CD4-positive, alpha-beta T cell treated with Interleukin-21 for 1 hour (primary cell): ENCODE results near the gene BBS12.
"Not testable (repeated sequence)": the region's sequence is repeated elsewhere in the genome, so short reads cannot be mapped to it uniquely, and the experiment has no call there.

Experiments used
- DNase-seq: peaks from one replicate; pipeline ENCODE4 v3.0.0-alpha.2; 2020

The BBS12 gene

GRCh38 chr4:122766353-122766705 lies 33.8 kb downstream of the BBS12 start:
- no peak for DNase-seq

DNA sequence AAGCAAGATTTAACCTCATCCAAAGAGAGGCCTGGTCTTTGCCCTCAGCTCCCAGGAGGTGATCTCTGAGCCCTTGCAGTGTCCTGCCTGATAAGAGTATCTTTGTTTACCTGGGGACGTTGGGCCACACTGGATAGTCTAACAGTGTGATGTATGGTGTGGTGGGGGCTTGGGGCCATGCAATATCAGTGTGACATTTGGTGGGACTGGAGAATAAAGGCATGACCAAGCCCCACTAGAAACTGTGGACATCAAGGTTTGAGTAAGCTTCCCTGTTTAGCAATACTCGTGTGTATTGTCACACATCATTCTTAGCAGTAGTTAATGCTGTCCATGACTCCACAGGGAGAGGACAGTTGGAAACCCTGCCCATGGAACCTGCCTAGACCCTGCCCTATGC lies 34.4 kb downstream of the BBS12 start:
- DNase-seq: no peak

GRCh38 chr4:122771724-122772123 lies 39.2 kb downstream of the BBS12 start:
- no peak for DNase-seq

DNA sequence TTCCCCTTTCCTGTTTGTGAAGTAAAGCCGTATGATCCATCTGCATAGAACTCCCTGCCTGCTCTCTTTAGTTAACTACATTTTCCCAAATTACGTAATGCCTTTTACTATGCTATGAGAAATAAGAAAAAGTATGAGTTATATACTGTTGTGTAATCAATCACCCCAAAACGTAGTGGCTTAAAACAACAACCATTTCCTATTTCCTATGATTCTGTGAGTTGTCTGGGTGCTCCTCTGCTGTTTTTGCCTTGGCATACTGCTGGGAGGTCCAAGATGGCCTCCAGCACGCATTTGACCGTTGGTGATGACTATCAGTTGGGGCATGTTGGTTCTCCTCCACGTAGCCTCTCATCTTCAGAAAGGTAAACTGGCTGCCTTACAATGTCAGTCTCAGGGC lies 39.8 kb downstream of the BBS12 start:
- no peak for DNase-seq

DNA sequence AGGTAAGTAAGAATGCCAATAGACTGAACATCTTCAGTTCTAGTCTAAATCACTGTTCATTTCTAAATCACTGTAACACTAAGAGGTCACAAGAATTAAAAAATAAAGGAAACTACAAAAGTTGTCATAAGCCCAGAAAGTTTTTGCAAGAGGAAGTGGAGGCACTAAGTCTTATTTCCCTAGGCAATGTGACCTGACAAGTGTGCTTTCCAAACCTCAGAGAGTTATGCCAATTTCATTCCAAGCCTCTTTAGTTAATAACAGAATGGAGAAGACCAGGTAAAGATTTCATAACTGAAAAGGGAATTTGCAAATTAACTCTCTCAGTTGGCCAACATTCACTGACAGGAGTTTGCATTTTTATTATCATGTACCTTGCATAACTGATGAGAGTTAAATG lies 40.5 kb downstream of the BBS12 start:
- no peak for DNase-seq

GRCh38 chr4:122775039-122775438 lies 42.5 kb downstream of the BBS12 start:
- no peak for DNase-seq

DNA sequence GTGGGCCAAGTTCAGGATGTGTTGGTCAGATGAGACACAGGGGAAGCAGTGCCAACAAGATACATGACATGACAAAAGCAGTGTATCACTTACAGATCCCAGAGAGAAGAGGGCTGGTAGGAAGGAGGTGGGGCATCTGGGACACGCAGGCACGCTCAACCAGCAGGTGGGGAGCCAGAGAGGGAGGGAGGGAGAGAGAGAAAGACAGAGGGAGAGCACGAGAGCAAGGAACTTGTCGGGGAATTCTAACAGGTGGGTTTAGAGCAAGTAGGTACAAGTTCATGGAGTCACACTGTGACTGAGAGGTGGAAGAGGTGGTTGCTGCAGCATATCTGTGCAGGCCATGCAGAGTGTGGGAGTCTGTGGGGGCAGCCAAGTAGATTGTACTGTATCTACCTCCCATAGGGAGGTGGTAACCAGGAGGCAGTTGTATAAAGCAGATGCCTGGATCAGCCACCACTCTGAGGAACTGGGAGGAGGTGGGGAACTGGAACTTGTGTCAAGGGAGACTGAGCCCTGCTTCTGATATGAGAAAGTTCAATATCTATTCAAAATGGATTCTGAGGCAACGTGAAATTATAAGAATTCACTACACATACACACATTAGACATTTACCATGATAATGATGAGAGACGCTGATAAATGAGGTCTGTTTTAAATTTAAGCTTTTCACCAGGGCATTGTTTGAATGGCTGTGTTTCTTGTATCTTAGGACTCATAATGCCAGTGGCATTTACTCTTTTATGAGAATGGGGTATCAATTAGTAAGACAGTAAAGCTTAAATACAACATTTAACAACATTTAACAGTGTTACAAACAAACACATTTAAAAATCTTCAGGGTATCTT lies 43.7 kb downstream of the BBS12 start:
- no peak for DNase-seq

DNA sequence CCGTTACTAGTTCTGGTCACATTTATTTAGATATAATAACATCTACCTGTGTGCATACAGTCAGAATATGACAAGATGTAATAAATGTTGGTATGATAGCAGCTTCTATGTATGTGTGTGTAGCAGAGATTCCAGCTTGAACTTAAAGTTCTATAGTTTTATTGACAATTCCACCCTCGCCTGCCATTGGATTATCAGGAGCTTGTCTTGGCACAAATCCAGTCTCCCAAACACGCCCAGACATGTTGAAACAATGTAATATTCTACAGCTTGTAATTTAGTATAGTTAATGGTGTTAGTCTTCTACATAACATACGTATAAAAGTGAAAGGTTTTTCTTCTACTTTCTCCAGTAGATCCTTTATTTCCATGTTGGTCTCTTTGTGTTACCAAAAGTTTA lies 44.4 kb downstream of the BBS12 start:
- no peak for DNase-seq

DNA sequence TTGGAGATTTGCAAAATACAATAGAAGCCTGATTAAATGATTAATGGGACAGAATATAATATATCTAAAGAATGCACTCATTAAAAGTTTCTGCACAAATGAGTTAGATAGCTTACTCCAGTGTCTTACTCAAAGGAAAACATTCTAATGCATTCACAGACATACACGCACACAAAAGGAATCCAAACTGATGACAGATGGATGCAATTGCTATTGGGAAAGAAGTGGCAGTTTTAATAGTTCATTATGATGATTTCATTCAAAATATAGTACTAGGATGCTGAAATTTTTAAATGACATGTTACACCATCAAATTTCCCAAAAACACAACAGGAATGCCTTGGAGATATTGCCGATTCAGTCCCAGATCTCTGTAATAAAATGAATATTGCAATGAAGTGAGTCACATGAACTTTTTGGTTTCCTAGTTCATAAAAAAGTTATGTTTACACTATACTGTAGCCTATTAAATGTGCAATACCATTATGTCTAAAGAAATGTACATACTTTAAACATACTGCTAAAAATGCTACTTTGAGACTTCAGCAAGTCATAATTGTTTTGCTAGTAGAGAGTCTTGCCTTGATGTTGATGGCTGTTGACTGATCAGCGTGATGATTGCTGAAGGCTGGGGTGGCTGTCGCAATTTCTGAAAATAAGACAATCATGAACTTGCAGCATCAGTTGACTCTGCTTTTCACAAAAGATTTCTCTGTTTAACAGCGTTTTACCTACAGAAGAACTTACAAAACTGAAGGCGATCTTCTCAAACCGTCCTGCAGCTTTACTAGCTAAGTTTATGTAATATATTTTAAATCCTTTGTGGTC lies 45.6 kb downstream of the BBS12 start:
- DNase-seq: no peak

- no peak for DNase-seq
Observed at GRCh38 chr4:122781486-122781885, 49.0 kb downstream of the BBS12 start.

GRCh38 chr4:122783301-122784215 lies 51.1 kb downstream of the BBS12 start:
- no peak for DNase-seq

GRCh38 chr4:122784261-122784660 lies 51.8 kb downstream of the BBS12 start:
- DNase-seq: no peak

- no peak for DNase-seq
Observed at GRCh38 chr4:122785099-122785498, 52.6 kb downstream of the BBS12 start.

DNA sequence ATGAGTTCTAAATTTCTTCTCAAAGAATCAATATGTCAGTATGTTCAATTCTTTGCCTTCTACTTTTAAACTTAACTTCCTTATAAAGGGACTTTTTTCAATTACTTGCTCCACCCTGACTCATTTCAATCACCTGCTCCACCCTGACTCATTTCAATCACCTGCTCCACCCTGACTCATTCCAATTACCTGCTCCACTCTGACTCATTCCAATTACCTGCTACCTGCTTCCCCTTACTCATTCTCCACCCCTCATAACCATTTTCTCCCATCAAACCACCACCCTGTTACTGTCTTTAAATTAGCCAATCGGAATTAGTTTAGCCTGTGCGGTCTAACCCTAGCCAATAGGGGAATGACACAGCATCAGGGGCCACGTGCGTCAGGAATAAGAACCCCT lies 53.8 kb downstream of the BBS12 start:
- DNase-seq: not testable (repeated sequence)

- DNase-seq: not testable (repeated sequence)
Observed at GRCh38 chr4:122786920-122787319, 54.4 kb downstream of the BBS12 start.

- no peak for DNase-seq
Observed at GRCh38 chr4:122787940-122788339, 55.4 kb downstream of the BBS12 start.

GRCh38 chr4:122788935-122789334 lies 56.4 kb downstream of the BBS12 start:
- DNase-seq: no peak

DNA sequence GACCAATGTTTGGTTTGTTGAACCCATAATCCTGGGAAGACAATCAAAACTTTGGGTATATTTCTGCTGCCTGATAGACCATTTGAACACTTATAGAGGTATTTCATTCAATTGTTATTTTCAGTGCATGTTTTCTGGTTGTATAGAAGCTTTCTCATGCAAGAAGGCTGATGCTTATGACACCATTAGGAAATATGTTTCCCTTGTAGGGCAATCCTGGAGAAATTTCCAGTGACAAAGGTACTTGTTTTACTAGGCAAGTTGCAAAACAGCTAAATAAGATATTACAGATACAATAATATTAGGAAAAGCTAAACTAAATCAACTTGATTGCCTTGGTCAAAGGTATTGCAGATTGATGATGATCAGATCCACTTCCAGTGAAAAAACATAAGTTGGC lies 61.3 kb downstream of the BBS12 start:
- no peak for DNase-seq
